ENCODE results near the gene C1QTNF5.

C1QTNF5 gene

DNA sequence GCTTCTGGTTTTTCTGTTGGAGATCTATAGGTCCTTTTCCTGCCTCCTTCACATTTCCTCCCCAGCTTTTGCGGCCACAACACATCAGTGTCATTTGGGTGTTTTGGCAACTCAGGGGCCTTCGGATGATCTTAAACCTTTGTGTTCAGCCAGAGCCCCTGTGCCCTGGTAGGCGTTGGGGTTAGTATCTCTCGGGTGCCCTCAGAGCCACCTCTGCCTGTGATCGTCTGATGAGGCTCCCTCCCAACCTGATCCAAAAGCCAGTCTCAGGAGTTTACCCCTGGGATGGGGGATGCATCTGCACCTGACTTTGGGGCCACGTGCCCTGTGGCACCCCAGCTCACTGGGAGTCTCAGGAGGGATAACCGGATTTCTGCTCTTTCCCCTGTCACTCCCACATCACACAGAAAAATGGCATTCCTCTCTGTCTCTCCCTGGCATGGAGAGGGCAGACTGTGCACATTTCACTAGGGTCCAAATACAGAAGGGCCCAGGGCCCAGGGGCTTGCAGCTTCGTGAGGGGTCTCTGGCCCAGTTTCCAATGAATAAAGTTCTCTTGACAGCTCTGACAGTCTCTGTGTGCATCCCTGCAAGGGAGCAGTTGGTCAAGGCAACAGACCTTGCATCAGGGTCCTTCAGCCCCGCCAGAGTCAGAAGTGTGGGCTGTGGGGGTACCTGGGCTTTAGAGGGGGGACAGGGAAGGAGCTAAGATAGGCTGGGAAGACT is 3.8 kb downstream of the C1QTNF5 start:
- no peak for DNase-seq

DNA sequence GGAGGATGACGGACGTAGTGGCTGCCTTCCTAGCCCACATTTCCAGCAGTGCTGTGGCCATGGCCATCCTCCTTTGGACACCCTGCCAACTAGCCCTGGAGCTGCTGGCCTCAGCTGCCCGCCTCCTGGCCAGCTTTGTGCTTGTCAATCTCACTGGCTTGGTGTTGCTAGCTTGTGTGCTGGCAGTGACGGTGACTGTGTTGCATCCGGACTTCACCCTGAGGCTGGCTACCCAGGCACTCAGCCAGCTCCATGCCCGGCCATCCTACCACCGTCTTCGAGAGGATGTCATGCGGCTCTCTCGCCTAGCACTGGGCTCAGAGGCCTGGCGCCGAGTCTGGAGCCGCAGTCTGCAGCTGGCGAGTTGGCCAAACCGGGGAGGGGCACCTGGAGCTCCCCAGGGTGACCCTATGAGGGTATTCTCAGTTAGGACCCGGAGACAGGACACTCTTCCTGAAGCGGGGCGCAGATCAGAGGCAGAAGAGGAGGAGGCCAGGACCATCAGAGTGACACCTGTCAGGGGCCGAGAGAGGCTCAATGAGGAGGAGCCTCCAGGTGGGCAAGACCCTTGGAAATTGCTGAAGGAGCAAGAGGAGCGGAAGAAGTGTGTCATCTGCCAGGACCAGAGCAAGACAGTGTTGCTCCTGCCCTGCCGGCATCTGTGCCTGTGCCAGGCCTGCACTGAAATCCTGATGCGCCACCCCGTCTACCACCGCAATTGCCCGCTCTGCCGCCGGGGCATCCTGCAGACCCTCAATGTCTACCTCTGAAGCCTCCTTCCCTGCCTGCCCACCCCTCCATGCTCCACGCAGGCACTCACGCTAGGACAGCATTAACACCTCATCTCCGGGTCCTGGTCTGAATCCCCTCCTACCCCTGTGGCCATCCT is 4.8 kb downstream of the C1QTNF5 start:
- no peak for DNase-seq

DNA sequence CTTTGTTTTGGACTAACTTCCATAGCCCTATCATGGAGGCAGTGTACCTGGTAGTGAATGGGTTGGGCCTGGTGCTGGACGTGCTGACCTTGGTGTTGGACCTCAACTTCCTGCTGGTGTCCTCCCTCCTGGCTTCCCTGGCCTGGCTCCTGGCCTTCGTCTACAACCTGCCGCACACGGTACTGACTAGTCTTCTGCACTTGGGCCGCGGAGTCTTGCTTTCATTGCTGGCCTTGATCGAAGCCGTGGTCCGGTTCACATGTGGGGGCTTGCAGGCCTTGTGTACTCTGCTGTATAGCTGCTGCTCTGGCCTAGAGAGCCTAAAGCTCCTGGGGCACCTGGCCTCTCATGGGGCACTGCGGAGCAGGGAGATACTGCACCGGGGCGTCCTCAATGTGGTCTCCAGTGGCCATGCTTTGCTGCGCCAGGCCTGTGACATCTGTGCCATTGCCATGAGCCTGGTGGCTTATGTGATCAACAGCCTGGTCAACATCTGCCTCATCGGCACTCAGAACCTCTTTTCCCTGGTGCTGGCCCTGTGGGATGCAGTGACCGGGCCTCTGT is 5.5 kb downstream of the C1QTNF5 start:
- DNase-seq, result no peak

DNA sequence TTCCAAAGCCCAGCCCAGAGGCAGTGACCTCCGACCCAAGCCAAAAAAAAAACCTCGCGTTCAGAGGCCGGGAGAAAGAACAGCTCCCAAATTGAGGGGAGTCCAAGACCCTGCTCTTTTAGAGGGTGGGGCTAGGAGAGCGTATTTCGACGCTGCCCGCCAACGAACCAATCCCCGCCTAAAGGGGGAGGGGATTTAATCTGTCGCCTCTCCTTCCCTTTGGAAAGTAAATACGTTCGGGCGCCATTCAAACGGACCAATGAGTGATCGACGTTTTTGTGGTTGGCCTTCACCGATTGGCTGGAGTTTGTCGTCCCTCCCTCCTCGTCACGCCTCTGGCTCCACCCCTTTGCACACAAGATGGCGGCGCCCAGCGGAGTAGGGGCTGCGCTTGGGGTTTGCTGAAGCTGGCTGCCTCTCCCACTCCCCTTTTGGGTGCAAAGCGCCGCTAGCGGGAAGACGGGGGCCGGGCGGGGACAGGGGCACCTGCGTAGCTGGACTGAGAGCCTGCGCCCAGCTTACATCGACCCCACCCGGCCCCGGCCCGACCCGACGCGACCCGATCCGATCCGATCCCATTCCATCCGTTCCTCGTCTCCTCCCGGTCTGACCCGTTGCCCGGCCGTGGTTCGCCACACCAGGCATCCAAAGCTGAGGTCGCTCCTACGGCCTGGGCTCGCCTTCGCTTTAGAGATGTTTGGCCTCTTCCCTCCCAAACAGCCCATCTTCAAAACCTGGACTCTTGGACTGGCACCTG is 6.3 kb downstream of the C1QTNF5 start, which contains the start of gene RNF26:
Gene RNF26, plus strand, starts transcription at position 354 of the 757 bp plus-strand sequence. CDS start 596 bp downstream, outside the sequence.
- peak; percentile 89 for DNase-seq

DNA sequence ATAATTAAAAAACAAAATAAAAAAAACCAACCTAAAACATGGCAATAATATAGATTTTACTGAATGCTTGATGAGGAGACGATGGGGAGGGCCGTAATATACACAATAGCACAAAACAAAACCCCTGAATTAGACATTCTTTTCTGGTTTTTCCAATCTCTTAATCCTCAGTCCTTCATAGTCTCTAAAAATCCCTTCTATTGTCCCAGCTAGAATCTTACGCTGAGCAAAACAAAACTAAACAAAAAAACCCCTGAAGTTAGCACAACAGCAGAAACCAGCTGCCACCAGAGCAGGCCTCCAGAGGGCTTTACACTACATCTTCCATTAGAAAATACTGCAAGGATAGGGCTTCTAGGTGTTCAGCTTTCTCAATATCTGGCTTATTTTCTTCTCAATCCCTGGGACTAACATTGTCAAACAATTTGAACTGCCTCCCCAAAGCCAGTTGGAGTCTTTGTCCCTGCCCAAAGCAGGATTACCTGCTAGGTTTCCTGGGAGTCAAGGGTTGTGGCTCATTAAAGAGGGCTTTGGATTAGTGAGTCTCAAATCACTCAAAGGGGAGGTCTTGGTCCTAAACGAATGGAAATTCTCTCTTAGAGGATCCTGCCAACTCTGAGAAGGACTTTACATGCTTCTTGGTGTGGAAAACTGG is 8.4 kb downstream of the C1QTNF5 start:
- DNase-seq, result no peak

DNA sequence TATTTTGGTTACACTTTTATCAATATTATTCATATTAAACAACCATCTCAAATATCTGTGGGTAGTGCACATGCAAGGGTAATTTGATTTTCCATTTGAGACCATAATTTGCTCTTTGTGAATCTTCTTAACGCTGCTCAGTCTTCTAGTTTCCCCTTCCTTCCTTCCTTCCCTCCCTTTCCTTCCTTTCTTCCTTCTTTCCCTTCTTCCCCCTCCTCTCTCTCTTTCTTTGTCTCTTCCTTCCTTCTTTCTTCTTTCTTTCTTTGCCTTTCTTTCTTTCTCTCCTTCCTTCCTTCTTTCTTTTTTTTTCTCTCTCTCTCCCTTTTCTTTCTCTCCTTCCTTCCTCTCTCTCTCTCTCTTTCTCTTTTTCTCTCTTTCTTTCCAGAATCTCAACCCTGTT is 10.4 kb downstream of the C1QTNF5 start:
- DNase-seq, result no peak

DNA sequence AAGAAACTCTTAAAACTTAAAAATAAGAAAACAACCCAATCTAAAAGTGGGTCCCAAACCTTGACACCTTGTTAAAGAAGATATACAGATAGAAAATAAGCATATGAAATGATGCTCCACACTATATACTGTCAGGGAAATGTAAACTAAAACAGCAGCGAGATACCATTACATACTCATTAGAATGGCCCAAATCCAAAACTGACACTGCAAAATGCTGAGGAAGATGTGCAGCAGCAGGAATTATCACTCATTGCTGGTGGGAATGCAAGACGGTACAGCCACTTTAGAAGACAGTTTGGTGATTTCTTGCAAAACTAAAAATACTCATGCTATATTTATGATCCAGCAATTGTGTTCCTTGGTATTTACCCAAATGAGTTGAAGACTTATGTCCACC is 11.4 kb downstream of the C1QTNF5 start:
- no peak for DNase-seq

DNA sequence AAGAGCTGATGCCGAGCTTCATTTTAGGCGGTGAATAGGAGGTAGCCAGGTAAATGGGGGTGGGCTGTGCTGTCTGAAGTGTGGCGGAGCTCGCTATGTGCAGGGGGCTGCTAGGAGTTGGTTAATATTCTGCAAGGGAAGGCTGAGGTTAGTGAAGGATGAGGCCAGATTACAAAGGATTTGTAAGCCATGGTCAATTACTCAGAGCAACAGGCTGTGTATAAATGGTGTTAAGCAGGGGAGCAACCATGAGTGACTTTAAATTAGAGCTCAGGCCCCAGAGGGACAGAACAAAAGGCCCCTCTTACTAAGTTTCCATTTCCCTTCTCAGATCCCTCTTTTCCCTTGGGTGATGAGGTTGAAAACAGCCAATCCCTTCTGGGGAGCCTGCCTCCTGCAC is 16.5 kb downstream of the C1QTNF5 start:
- peak; percentile 47 for DNase-seq

DNA sequence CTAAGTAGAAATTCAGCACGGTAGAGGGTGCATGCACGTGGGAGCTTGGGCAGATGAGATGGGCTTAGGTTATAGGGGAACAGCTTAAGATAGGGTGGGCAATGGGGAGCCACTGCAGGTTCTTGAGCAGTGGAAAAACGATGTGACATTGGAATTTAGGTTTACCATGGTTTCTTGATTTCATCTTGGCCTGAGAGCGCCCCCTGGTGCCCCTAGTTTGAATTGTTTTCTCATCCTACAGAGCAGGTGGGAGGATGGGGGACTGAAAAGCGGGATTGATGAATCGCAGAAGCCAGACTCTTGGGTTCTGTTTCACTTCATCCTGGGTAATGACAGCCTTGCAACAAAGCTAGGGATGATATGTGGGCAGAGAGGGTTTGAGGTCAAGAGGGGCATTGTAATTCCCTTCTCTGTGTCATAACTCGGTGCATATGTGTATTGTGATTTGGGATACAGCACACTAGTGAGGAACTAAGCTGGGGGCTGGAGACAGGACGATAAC is 17.1 kb downstream of the C1QTNF5 start:
- peak; percentile 73 for DNase-seq

DNA sequence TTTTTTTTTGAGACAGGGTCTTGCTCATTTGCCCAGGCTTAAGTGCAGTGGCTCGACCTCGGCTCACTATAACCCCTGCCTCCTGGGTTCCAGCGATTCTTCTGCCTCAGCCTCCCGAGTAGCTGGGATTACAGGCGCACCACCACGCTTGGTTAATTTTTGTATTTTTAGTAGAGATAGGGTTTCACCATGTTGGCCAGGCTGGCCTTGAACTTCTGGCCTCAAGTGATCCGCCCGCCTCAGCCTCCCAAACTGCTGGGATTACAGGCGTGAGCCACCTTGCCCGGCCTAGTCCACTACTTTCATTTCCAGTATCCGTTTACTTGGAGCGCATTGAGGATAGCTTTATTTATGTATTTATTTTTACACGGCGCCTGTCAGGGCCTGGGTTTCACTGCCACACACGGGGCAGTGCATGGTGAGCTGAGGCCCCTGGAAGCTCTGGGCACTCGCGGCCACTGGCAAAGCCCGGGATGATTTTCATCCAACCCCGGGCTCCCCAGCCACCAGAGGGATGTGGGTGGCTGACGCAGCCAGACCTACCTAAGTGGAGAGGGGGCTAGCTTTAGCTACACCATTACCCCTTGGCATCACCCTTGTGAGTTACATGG is 17.7 kb downstream of the C1QTNF5 start:
- DNase-seq, result no peak

DNA sequence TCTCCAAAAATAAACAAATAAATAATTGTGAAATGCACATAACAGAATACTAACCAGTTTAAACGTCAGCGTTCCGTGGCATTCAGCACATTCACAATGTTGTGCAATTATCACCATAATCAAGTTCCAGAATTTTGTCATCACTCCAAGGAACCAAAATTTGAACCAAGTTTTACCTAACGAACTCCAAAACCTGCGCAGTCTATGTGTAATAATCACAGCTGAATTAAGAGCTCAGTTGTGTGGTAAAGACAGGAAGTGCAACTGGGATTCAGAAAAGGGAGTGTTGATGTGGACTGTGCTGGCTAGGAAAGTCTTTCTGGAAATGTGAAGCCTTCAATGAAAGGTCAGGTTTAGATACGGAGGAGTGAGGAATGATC is 18.3 kb downstream of the C1QTNF5 start:
- no peak for DNase-seq

DNA sequence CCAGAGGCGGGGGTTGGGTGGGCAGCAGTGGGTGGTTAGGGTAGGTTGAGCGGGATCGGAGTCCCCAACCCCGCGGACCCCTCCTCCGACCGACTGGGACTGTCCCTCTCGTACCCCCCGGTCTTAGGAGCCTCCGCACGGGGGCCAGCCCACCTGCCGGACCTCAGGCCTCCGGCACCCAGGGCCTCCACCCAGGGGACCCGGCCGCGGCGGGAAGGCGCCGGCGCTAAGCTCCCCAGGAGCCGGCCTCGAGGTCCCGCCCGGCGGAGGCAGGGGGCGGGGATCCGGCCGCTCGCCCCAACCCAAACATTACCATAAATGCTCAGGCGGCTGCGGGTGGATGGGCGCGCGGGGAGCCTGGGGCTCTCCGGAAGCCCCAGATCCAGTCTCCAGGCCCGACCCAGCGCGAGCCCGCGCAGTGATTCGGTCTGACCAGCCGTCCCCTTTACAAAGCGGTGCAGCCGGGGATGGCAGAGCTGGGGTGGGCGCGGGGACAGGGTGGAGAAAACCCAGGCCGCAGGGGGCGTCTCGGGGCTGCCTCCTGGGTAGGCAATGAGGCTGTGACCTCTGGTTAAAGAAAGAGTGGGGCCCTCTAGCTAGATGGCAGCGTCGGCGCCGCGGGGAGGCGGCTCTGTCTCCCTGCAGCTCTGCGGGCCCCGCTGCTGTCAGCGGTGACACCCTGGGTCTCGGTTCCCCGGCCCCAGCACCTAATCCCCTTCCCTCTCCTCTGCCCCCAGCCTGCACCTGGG is 19.7 kb downstream of the C1QTNF5 start:
- no peak for DNase-seq

DNA sequence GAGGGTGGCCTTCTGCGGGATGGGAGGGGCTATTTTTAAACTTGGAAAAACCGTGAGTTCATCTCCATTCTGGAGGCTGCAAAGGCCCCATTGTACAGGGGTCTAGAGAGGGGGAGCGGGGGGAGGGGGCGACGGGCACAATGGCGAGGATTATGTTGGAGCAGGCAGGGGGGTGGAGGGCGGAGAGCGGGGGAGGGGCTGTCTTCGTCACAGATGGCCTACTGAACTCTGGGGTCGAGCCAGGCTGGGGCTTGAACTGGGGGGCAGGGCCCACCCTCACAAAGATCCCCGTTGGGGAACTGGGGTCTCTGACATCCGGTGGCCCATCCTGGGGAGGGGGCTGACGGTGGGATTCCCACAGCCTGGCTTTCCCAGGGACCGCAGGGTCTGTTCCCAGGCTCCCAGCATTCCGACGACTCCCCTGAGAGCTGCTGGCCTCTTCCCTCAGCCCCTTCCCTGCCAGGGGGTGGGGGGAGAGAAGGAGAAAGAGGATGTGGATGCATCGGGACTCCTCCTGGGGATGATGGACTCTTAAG is 20.4 kb downstream of the C1QTNF5 start:
- no peak for DNase-seq

DNA sequence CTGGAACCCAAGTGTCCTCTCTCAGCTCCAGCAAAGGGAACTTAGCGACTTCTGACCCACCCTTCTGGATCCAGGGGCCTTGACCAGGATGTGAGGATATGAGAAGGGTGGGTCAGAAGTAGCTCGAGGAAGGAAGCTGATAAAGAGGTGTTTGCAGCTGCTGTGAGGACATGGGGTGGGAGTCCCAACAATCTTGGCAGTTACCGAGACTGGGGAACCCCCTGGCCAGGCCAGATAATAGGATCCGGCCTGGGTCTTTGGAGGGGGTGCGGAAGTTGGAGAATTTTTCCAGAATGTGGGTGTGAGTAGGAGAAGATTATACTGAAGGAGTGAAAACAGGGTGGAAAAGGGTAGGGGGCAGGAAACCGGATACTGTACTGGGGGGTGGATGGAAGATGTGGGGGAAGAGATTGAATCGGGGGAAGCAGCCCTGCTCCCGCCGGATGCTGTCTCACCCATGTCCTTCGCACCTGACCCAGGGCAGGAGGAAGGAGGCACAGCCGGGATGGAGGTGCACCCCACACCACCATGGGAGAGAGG is 20.9 kb downstream of the C1QTNF5 start:
- no peak for DNase-seq

DNA sequence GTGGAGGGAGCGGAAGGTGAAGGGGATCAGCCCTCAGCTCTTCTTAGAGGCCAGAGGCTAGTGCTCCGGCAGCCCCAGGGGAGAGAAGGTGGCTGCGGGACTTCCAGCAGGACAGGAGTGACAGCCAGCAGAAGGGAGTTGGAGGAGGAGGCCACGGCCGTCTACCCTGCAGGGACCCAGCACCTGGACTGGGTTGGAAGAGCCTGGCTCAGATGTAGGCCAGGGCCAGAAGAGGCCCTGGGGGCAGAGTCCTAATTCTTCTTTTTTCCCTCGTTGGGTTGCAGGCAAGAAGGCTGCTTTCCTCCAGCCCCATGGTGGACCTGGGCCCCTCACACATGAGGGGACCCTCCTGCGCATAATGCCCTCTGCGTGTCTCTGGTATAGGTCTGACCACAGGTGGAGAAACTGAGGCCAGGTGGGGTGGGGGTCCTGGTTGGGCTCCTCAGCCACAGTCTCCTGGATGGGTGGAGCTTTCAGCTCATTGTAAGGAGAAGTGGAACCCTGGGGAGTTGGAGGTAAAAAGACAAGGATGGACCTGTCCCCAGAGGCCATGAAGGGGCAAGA is 21.5 kb downstream of the C1QTNF5 start:
- no peak for DNase-seq

DNA sequence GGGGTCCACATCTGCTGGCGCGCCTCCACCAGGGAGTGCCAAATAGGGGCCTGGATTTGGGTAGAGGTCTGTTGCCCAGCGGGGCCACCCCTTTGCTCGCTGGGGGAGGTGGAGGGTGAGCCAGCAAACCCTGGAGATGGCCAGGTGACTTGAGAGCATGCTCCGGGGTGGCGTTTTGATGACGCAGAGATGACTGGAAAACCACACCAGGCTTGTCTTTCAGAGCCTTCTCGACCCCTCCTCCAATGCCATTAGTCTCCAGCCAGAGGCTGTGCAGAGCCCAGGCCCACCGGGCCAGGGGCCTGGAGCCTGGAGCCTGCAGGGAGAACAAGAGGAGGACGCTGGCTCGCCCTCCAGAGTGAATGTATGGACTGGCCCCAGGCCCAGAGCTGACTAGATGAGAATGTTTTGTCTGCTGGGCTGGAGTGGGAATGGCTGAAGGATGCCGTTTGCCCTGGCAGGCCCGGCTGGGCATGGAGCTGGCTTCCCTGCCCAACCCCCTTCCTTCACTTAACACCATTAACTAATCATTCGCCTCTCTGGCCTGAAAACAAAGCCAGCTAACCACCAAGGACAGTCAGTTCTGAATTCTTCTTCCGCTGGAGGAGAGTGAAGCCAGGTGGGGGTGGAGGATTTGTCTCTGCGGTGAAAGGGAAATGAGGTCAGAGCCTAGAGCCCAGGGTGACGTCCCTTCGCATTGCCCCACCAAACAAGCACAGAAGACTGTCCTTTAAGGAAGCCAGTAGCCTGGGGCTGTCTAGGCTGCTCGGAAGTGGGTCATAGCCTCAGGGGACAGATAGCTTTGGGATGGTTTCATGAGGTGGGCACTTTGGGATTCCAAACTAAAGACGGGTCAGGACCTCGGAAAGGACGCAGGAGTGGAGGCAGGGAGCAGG is 22.2 kb downstream of the C1QTNF5 start:
- no peak for DNase-seq

DNA sequence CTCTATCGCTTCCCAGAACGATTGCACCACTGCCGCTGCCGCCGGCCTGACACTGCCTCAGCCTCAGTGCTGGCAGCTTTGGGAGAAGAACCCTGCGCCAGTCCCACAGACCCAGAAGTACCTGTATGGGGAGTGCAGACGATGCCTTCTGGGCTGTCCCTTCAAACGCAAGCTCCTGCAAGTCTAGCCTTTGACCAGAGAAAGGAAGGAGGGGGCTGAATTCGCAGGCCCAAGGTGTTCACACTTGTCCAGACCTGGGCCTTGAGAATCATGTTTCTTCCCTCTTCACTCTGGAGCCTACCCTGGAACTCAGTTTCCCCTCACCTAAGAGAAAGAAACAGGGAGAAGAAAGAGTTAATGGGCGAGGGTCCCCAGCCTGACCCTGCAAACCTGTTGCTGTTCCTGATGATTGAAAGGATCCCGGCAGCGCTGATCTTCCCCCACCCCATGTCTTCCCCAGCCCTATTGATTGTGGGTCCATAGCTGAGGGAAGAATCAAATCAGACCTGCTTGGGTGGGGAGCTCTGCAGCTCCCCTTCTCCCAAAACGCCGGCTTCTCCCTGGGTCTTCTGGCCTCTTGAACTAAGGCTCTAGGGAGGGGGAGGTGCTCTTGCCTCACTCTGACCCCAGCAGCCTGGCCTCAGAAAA is 23.0 kb downstream of the C1QTNF5 start:
- DNase-seq, result no peak
